Endothelial cell of umbilical vein (primary cell): Measurements from ENCODE around the gene C22orf42. TPM values are rescaled to one million over a fixed set of nuclear protein-coding genes. Genes with fewer than 3 reads are reported as not detected.

Source experiments
- BruUV-seq: library from RNA; stranded (reverse); fragments of 400-500 nt; replicated peaks from 2 replicates; lab custom pipeline; 2021; lab: Mats Ljungman, UMichigan
- CTCF ChIA-PET: fragments of 300-600, 350-600 bp; sonication (Branson Sonifier 250); formaldehyde crosslinking; loops from one replicate; lab custom pipeline; 2021; ENCODE audit warnings: antibody characterized with exemption, inconsistent platforms; lab: Charles Lee
- POLR2A ChIA-PET: fragments of 300-600, 350-600 bp; sonication (Branson Sonifier 250); formaldehyde crosslinking; loops from one replicate; lab custom pipeline; 2021; ENCODE audit warnings: antibody characterized with exemption, inconsistent platforms; lab: Charles Lee
- DNase-seq: peaks from one replicate; pipeline ENCODE4 v3.0.0-alpha.2; 2011; ENCODE audit warnings: low read depth, low spot score
- FAIRE-seq: peaks from 2 replicates; lab custom pipeline; 2011; peaks lifted over from hg19 to GRCh38; lab: Jason Lieb, UNC
- H2AFZ ChIP-seq: 2 replicates; pipeline ENCODE4 v1.6.0; 2012; ENCODE audit warnings: low read depth, low read length, control low read depth, inconsistent platforms
- H3K27ac ChIP-seq: 2 replicates; pipeline ENCODE4 v1.5.1; 2011; ENCODE audit warnings: low read depth, mild to moderate bottlenecking, control low read depth, low read length, moderate library complexity; ENCODE audit not compliant: insufficient read depth
- H3K27me3 ChIP-seq, 2 experiments: 2 replicates each; pipeline versions ENCODE4 v1.6.0 to v1.6.1; 2011; ENCODE audit warnings: low read length in 2 of 2, mixed read lengths in 1 of 2; ENCODE audit not compliant: control insufficient read depth in 2 of 2, insufficient read depth in 2 of 2
- H3K36me3 ChIP-seq, 2 experiments: 2 replicates in 1 of 2; 3 replicates in 1 of 2; pipeline ENCODE4 v1.5.1; 2011; ENCODE audit warnings: low read length in 2 of 2, mild to moderate bottlenecking in 1 of 2, moderate library complexity in 1 of 2; ENCODE audit not compliant: control insufficient read depth in 2 of 2, insufficient read depth in 2 of 2; ENCODE audit errors: extremely low read depth in 1 of 2
- H3K4me1 ChIP-seq: 3 replicates; pipeline ENCODE4 v1.5.1; 2011; ENCODE audit warnings: mild to moderate bottlenecking, low read length; ENCODE audit not compliant: control insufficient read depth, insufficient read depth; ENCODE audit errors: extremely low read depth
- H3K4me2 ChIP-seq: 2 replicates; pipeline ENCODE4 v1.6.1; 2011; ENCODE audit warnings: low read length, control low read depth, mixed read lengths; ENCODE audit not compliant: insufficient read depth
- H3K4me3 ChIP-seq, 3 experiments: fragments of 200-600 bp in 1 of 3; sonication (generic), shearing (Covaris generic) in 1 of 3; replicated peaks in 1 of 3; 2 replicates each; pipeline ENCODE4 v1.5.1; 2011 to 2016; ENCODE audit warnings: control low read depth in 3 of 3, low read length in 3 of 3, mild to moderate bottlenecking in 2 of 3, inconsistent platforms in 1 of 3, low read depth in 1 of 3, moderate library complexity in 1 of 3; ENCODE audit not compliant: insufficient read depth in 1 of 3
- H3K79me2 ChIP-seq: 2 replicates; pipeline ENCODE4 v1.6.0; 2012; ENCODE audit warnings: low read length, inconsistent platforms; ENCODE audit not compliant: control insufficient read depth, insufficient read depth
- H3K9ac ChIP-seq: replicated peaks from 2 replicates; pipeline ENCODE3; 2011; ENCODE audit warnings: low read length, control low read depth; ENCODE audit not compliant: insufficient read depth; ENCODE audit errors: extremely low read depth
- H3K9me1 ChIP-seq: replicated peaks from 3 replicates; pipeline ENCODE4 v1.6.0; 2011; ENCODE audit warnings: mild to moderate bottlenecking, low read length; ENCODE audit not compliant: control insufficient read depth, insufficient read depth; ENCODE audit errors: extremely low read depth
- H3K9me3 ChIP-seq: replicated peaks from 2 replicates; pipeline ENCODE4 v1.5.1; 2012; ENCODE audit warnings: low read length, inconsistent platforms; ENCODE audit not compliant: control insufficient read depth, insufficient read depth
- H4K20me1 ChIP-seq: replicated peaks from 2 replicates; pipeline ENCODE3; 2011; ENCODE audit warnings: mild to moderate bottlenecking, low read length; ENCODE audit not compliant: control insufficient read depth, insufficient read depth; ENCODE audit errors: extremely low read depth
- CTCF ChIP-seq, 2 donors: IDR thresholded peaks; 1 replicate in 1 of 2; 2 replicates in 1 of 2; pipeline ENCODE4 v1.5.1; 2011; ENCODE audit warnings: low read length in 2 of 2, mild to moderate bottlenecking in 2 of 2, moderate library complexity in 2 of 2, control low read depth in 1 of 2, inconsistent platforms in 1 of 2, low read depth in 1 of 2; ENCODE audit not compliant: insufficient read depth in 1 of 2; ENCODE audit errors: extremely low read depth in 1 of 2
- EZH2 ChIP-seq: IDR thresholded peaks from 2 replicates; pipeline ENCODE4 v1.6.1; 2012; ENCODE audit warnings: borderline replicate concordance, low read depth, mild to moderate bottlenecking, moderate library complexity, low read length, inconsistent platforms; ENCODE audit not compliant: severe bottlenecking
- FOS ChIP-seq: IDR thresholded peaks from 2 replicates; pipeline ENCODE4 v1.6.1; 2011; ENCODE audit warnings: mild to moderate bottlenecking, low read length, moderate library complexity, borderline replicate concordance; ENCODE audit not compliant: insufficient read depth
- GATA2 ChIP-seq: IDR thresholded peaks from 2 replicates; pipeline ENCODE4 v1.7.0; 2011; ENCODE audit warnings: low read depth, mild to moderate bottlenecking, moderate library complexity, mixed read lengths, low read length; ENCODE audit not compliant: insufficient read length, insufficient read depth
- JUN ChIP-seq: IDR thresholded peaks from 2 replicates; pipeline ENCODE4 v1.6.1; 2011; ENCODE audit warnings: borderline replicate concordance, low read depth; ENCODE audit not compliant: insufficient read length, insufficient read depth
- MAX ChIP-seq: IDR thresholded peaks from 2 replicates; pipeline ENCODE4 v1.6.1; 2011; ENCODE audit not compliant: insufficient read depth, insufficient read length
- MYC ChIP-seq: IDR thresholded peaks from one replicate; pipeline ENCODE4 v1.6.1; 2011; ENCODE audit warnings: mild to moderate bottlenecking, low read depth, low read length
- POLR2A ChIP-seq: IDR thresholded peaks from 2 replicates; pipeline ENCODE4 v1.6.1; 2012; ENCODE audit warnings: low read depth, mild to moderate bottlenecking, control low read depth, low read length
- POLR2AphosphoS5 ChIP-seq: IDR thresholded peaks from 2 replicates; pipeline ENCODE4 v1.6.1; 2012; ENCODE audit warnings: low read depth, mild to moderate bottlenecking, control low read depth, low read length, moderate library complexity; ENCODE audit not compliant: insufficient read depth
- dilution Hi-C: fragments of 300-500 bp; cut with MboI; formaldehyde crosslinking; loops from one replicate; pipeline ENCODE4 v1.15.0; 2019; ENCODE audit warnings: low sequenced_read_pairs; ENCODE audit not compliant: extremely low pct_ligation_motif_present
- intact Hi-C: fragments of 100-400 bp; cut with micrococcal nuclease; formaldehyde crosslinking; loops from one replicate; pipeline ENCODE4 v1.10.0; 2022
- polyA plus RNA-seq, 4 experiments: library from polyadenylated mRNA; depleted of rRNA in 3 of 4; stranded (reverse) in 3 of 4; unstranded in 1 of 4; fragments of >200 nt; gene quantifications; 2 replicates each; pipeline versions ENCODE4 v1.2.1 to v1.2.3, GENCODE V29; 2011 to 2012; ENCODE audit warnings: missing spikeins in 1 of 4
- total RNA-seq: library from RNA; stranded (reverse); gene quantifications from 2 replicates; pipeline ENCODE4 v1.2.3, GENCODE V29; 2021

The C22orf42 gene
- total and polyA plus RNA-seq, 2 donors (not counting 3 experiments of a cell fraction or from before 2014, with no cell fraction given), result not detected

- ChIA-PET CTCF (no interaction called here), POLR2A (no interaction called here)
- Histone ChIP-seq H3K4me3 (no peak overlapping the region), H3K4me2 (no peak overlapping the region), H4K20me1 (no peaks in the 10 kb centered on the region), H3K4me1 (no peaks in the 10 kb centered on the region), H3K27me3 (no peaks in the 10 kb centered on the region), H3K9ac (no peak overlapping the region), H3K9me3 (no peaks in the 10 kb centered on the region), H3K9me1 (no peaks in the 10 kb centered on the region), H2AFZ (no peak overlapping the region), H3K79me2 (no peaks in the 10 kb centered on the region), H3K36me3 (no peaks in the 10 kb centered on the region), H3K27ac (no peak overlapping the region)
- no peak for TF ChIP-seq MAX
- DNase-seq, result no peak
- no TSS peak for BruUV-seq
- dilution Hi-C loops (no loop called here), intact Hi-C loops (no loop called here)
- no peak for FAIRE-seq
These were observed 28.6 kb downstream of the C22orf42 start for GRCh38 chr22:32130464-32130863.

GRCh38 chr22:32127904-32128303 is 31.2 kb downstream of the C22orf42 start:
- no peak overlapping the region for H3K9ac ChIP-seq
- DNase-seq (no peak), FAIRE-seq (no peak)
- H2AFZ ChIP-seq, result no peak overlapping the region
- intact Hi-C loops, result loop anchor here (5.0 kb wide), 1 partner anchor 151 kb away; no protein-coding TSS in a partner anchor
- no peaks in the 10 kb centered on the region for H3K9me3 ChIP-seq
- TF ChIP-seq EZH2 (no peak), POLR2AphosphoS5 (no peak), GATA2 (no peak), POLR2A (no peak), CTCF (IDR thresholded peaks at IDR 0.05; ENCODE audit: extremely low read depth in 1 of 2, insufficient read depth in 1 of 2, low read depth in 1 of 2, low read length in 2 of 2) (no peak), FOS (no peak), MAX (no peak), MYC (no peak), JUN (no peak)
- no peaks in the 10 kb centered on the region for H4K20me1 ChIP-seq
- H3K4me3 ChIP-seq, result no peak overlapping the region
- H3K27me3 ChIP-seq, result no peaks in the 10 kb centered on the region
- H3K79me2 ChIP-seq, result no peaks in the 10 kb centered on the region
- H3K4me1 ChIP-seq, result no peaks in the 10 kb centered on the region
- ChIA-PET CTCF (no interaction called here), POLR2A (no interaction called here)
- no peak overlapping the region for H3K4me2 ChIP-seq
- no peak overlapping the region for H3K27ac ChIP-seq
- no peaks in the 10 kb centered on the region for H3K36me3 ChIP-seq
- no TSS peak for BruUV-seq
- H3K9me1 ChIP-seq, result no peaks in the 10 kb centered on the region
- dilution Hi-C loops, result no loop called here
